Loucy (cell line): ENCODE measurements around the gene PPP2R5E.

Experiments used
- H2AFZ ChIP-seq: fragments of 200-600 bp; sonication (generic); 2 replicates; pipeline ENCODE4 v1.6.0; 2016; ENCODE audit warnings: antibody characterized with exemption, mild to moderate bottlenecking, low read length, moderate library complexity
- H3F3A ChIP-seq: fragments of 200-600 bp; 2 replicates; pipeline ENCODE4 v1.6.0; 2016; ENCODE audit warnings: antibody characterized with exemption, low read depth, mild to moderate bottlenecking
- H3K27me3 ChIP-seq: fragments of 200-600 bp; sonication (generic); 2 replicates; pipeline ENCODE4 v1.6.1; 2014; ENCODE audit warnings: low read length, mild to moderate bottlenecking; ENCODE audit not compliant: insufficient read depth, poor library complexity, severe bottlenecking
- H3K36me3 ChIP-seq: fragments of 200-600 bp; sonication (generic); 2 replicates; pipeline ENCODE4 v1.6.1; 2016; ENCODE audit warnings: low read length; ENCODE audit not compliant: insufficient read depth
- H3K4me1 ChIP-seq: fragments of 200-600 bp; sonication (generic); 2 replicates; pipeline ENCODE4 v1.5.1; 2014; ENCODE audit warnings: low read length, mild to moderate bottlenecking; ENCODE audit not compliant: insufficient read depth, poor library complexity, severe bottlenecking
- H3K4me2 ChIP-seq: fragments of 200-600 bp; sonication (generic); 2 replicates; pipeline ENCODE4 v1.6.0; 2014; ENCODE audit warnings: antibody characterized with exemption, low read length, low read depth, mild to moderate bottlenecking; ENCODE audit not compliant: poor library complexity, severe bottlenecking
- H3K4me3 ChIP-seq: fragments of 200-600 bp; sonication (generic); 2 replicates; pipeline ENCODE4 v1.5.1; 2014; ENCODE audit warnings: low read length, mild to moderate bottlenecking, mixed read lengths; ENCODE audit not compliant: poor library complexity, severe bottlenecking
- H3K79me2 ChIP-seq: fragments of 200-600 bp; sonication (generic); 2 replicates; pipeline ENCODE4 v1.6.1; 2014; ENCODE audit warnings: low read length; ENCODE audit not compliant: insufficient read depth
- H3K9ac ChIP-seq: fragments of 200-600 bp; sonication (generic); 2 replicates; pipeline ENCODE4 v1.6.0; 2014; ENCODE audit warnings: mild to moderate bottlenecking, low read depth, low read length, moderate library complexity; ENCODE audit not compliant: poor library complexity, severe bottlenecking
- H3K9me2 ChIP-seq: fragments of 200-600 bp; sonication (generic); replicated peaks from 2 replicates; pipeline ENCODE4 v1.6.1; 2016; ENCODE audit warnings: low read depth, low read length, mixed read lengths
- H3K9me3 ChIP-seq: fragments of 200-600 bp; sonication (generic); 2 replicates; pipeline ENCODE4 v1.6.1; 2014; ENCODE audit warnings: mild to moderate bottlenecking, antibody characterized with exemption, low read length, low read depth; ENCODE audit not compliant: insufficient read depth
- H4K20me1 ChIP-seq: fragments of 200-600 bp; sonication (generic); 2 replicates; pipeline ENCODE4 v1.6.0; 2014; ENCODE audit warnings: antibody characterized with exemption, low read length, mild to moderate bottlenecking; ENCODE audit not compliant: insufficient read depth, poor library complexity, severe bottlenecking
- CTCF ChIP-seq: fragments of 200-600 bp; sonication (generic); conservative IDR thresholded peaks from 2 replicates; pipeline ENCODE4 v1.5.1; 2014; ENCODE audit warnings: mild to moderate bottlenecking, antibody characterized with exemption, low read length
- EZH2phosphoT487 ChIP-seq: fragments of 200-600 bp; IDR thresholded peaks from 2 replicates; pipeline ENCODE4 v1.6.1; 2018; ENCODE audit warnings: antibody characterized with exemption, mild to moderate bottlenecking, moderate library complexity, borderline replicate concordance

Gene PPP2R5E

GRCh38 chr14:63480599-63480998 lies 62.6 kb downstream of the PPP2R5E start:
- Histone ChIP-seq H3K4me2 (no peak overlapping the region), H3K36me3 (0 out of 2 replicates have a peak, but pooled peaks cover 3% of the 10 kb centered on the region), H4K20me1 (peaks cover 48% of the 10 kb centered on the region), H3K9me2 (no peaks in the 10 kb centered on the region), H3K4me3 (no peak overlapping the region), H2AFZ (no peak overlapping the region), H3K27me3 (no peaks in the 10 kb centered on the region), H3F3A (no peaks in the 10 kb centered on the region), H3K9me3 (no peaks in the 10 kb centered on the region), H3K79me2 (peaks cover 97% of the 10 kb centered on the region), H3K4me1 (peaks cover 23% of the 10 kb centered on the region), H3K9ac (no peak overlapping the region)
- TF ChIP-seq EZH2phosphoT487 (no peak), CTCF (no peak)

DNA sequence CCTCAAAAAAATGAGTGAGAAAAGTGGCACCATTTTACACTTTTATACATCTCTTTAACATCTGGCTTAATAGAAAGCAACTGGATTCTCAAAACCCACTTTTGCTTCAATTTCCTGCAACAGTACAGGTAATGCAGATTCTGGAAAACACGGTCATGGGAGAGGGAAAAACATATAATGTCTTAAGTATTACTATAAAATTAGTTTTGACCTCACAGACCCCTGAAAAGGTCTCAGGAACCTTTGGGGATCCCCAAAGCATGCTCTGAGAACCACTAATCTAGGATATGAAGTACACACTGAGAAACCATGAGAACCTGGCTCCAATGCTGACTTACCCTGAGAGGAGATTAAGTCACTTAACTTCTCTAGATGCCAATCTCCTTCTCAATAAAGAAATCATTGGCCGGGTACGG lies 64.7 kb downstream of the PPP2R5E start:
- H3K4me1 ChIP-seq = peaks cover 20% of the 10 kb centered on the region
- TF ChIP-seq CTCF = no peak
- TF ChIP-seq EZH2phosphoT487 = no peak

DNA sequence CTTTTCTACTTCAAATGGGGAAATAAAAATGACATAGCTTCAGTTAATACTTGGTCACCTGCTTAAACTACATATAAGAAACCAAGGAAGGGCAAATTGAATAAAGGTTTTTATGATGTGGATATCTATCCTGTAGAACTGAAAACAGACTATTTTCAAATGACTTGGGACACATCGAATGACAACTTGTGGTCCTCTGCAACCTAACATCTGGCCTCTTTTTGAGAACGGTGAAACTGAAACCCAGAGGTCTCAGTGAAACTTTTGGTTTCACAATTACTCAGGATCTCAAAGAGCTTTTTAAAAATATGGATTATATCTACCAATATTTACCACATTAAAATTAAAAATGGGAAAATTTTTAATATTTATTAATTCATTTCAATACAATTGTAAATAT lies 65.2 kb downstream of the PPP2R5E start:
- Histone ChIP-seq H3F3A (no peaks in the 10 kb centered on the region), H3K4me1 (peaks cover 20% of the 10 kb centered on the region), H3K4me3 (no peak overlapping the region), H3K36me3 (0 out of 2 replicates have a peak, but pooled peaks cover 3% of the 10 kb centered on the region), H2AFZ (no peak overlapping the region), H3K9me3 (no peaks in the 10 kb centered on the region), H3K79me2 (peaks cover 95% of the 10 kb centered on the region), H3K9ac (no peak overlapping the region), H3K4me2 (no peak overlapping the region), H4K20me1 (peaks cover 44% of the 10 kb centered on the region), H3K27me3 (no peaks in the 10 kb centered on the region), H3K9me2 (no peaks in the 10 kb centered on the region)
- no peak for TF ChIP-seq CTCF
- no peak for TF ChIP-seq EZH2phosphoT487

More for the DNA sequence above, 64.7 kb downstream of the PPP2R5E start:
- H4K20me1 ChIP-seq = peaks cover 44% of the 10 kb centered on the region
- no peaks in the 10 kb centered on the region for H3K9me2 ChIP-seq
- 0 out of 2 replicates have a peak, but pooled peaks cover 3% of the 10 kb centered on the region for H3K36me3 ChIP-seq
- H3K27me3 ChIP-seq = no peaks in the 10 kb centered on the region
- no peak overlapping the region for H3K4me3 ChIP-seq
- H3K4me2 ChIP-seq = no peak overlapping the region
- peaks cover 95% of the 10 kb centered on the region for H3K79me2 ChIP-seq
- no peak overlapping the region for H3K9ac ChIP-seq
- H3K9me3 ChIP-seq = no peaks in the 10 kb centered on the region
- no peak overlapping the region for H2AFZ ChIP-seq
- H3F3A ChIP-seq = no peaks in the 10 kb centered on the region
